ENCODE results near the gene RBBP9.
A peak's percentile ranks its signal among the peaks of the same experiment; 100 is the strongest.

Gene RBBP9

GRCh38 chr20:18496740-18497592 lies at the start of gene RBBP9:
TSS of gene RBBP9 (minus strand) at chr20:18497225. CDS start at chr20:18497167, 58 bp downstream.
- peak; percentile 6 for DNase-seq (ENCODE audit: low read depth, low spot score)
- TF ChIP-seq POLR2AphosphoS5 (IDR thresholded peaks at IDR 0.05; ENCODE audit: borderline replicate concordance, low read depth, low read length) = peak; percentile 85; the same call in 1 of the 2 replicates
- no peak for TF ChIP-seq FOXP2 (optimal IDR thresholded peaks at IDR 0.05; ENCODE audit: control extremely low read depth, extremely low read length, insufficient read depth)
- Histone ChIP-seq H3K27ac (peak within 1 kb of the TSS; percentile 74), H3K9me3 (ENCODE audit: low read depth, low read length) (no peaks in the 10 kb centered on the region), H3K4me3 (peak within 1 kb of the TSS; percentile 99), H3K9ac (ENCODE audit: insufficient read length) (peak within 1 kb of the TSS; percentile 78), H3K36me3 (ENCODE audit: insufficient read depth, low read length) (peaks cover 13% of the 10 kb centered on the region; the same call in 1 of the 2 replicates)

- H3K27ac ChIP-seq = no peak overlapping the region
- no peaks in the 10 kb centered on the region for H3K9me3 ChIP-seq (ENCODE audit: low read depth, low read length)
- peaks cover 30% of the 10 kb centered on the region for H3K36me3 ChIP-seq (ENCODE audit: insufficient read depth, low read length)
These were observed 48.5 kb upstream of the RBBP9 start for GRCh38 chr20:18545566-18545965.

DNA sequence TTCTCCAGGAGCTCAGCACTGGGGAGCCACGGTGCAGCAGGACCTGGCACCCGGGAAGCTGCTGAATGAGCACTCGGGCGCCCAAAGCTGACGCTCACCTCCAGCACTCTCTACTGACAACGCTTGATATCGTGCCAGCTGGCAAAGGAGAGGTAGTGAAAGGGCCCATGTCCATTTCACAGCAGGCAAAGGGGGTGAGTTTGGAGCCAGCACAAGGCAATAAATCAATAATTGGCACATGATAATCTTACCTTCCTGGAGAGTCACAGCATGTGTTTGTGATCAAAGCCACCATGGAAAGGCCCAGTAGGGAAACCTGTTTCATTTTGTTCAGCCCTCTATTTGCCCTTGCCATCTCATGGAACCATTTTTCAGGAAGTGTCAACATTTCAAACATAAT lies 46.9 kb upstream of the RBBP9 start:
- peaks cover 19% of the 10 kb centered on the region for H3K36me3 ChIP-seq (ENCODE audit: insufficient read depth, low read length)

More at GRCh38 chr20:18545566-18545965, 48.5 kb upstream of the RBBP9 start:
- Histone ChIP-seq H3K4me3 (no peak overlapping the region), H3K9ac (ENCODE audit: insufficient read length) (no peak overlapping the region)
- TF ChIP-seq FOXP2 (optimal IDR thresholded peaks at IDR 0.05; ENCODE audit: control extremely low read depth, extremely low read length, insufficient read depth) (no peak), POLR2AphosphoS5 (IDR thresholded peaks at IDR 0.05; ENCODE audit: borderline replicate concordance, low read depth, low read length) (no peak), EZH2 (IDR thresholded peaks at IDR 0.05) (no peak)
- DNase-seq (ENCODE audit: low read depth, low spot score) = no peak

DNA sequence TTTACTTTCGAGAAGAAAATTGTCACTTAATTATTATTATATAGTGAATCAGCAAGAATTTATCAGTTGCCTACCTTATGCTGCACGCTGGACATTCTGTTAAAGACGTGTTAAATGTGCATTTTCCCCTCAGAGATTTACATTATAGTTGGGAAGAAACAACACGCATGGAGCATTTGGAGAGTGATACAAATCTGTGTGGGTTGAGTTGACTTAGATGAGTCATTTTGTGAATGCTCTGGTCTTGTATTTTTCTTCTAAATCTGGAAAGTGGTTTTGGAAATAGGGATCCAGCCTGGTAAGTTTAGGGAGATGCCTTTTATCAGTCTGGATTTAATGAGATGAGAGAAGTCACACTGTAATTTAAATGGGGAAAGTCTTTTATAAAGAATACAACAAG lies 46.2 kb upstream of the RBBP9 start:
- no peak overlapping the region for H3K9ac ChIP-seq (ENCODE audit: insufficient read length)
- no peak for TF ChIP-seq EZH2 (IDR thresholded peaks at IDR 0.05)
- no peak for TF ChIP-seq FOXP2 (optimal IDR thresholded peaks at IDR 0.05; ENCODE audit: control extremely low read depth, extremely low read length, insufficient read depth)
- TF ChIP-seq POLR2AphosphoS5 (IDR thresholded peaks at IDR 0.05; ENCODE audit: borderline replicate concordance, low read depth, low read length) = no peak
- H3K4me3 ChIP-seq = no peak overlapping the region
- no peak overlapping the region for H3K27ac ChIP-seq
- DNase-seq (ENCODE audit: low read depth, low spot score) = no peak
- H3K36me3 ChIP-seq (ENCODE audit: insufficient read depth, low read length) = peaks cover 15% of the 10 kb centered on the region; the same call in 1 of the 2 replicates
- no peaks in the 10 kb centered on the region for H3K9me3 ChIP-seq (ENCODE audit: low read depth, low read length)

More for the DNA sequence above, 46.9 kb upstream of the RBBP9 start:
- H3K27ac ChIP-seq = no peak overlapping the region
- no peak overlapping the region for H3K4me3 ChIP-seq
- DNase-seq (ENCODE audit: low read depth, low spot score) = no peak
- H3K9me3 ChIP-seq (ENCODE audit: low read depth, low read length) = no peaks in the 10 kb centered on the region
- TF ChIP-seq POLR2AphosphoS5 (IDR thresholded peaks at IDR 0.05; ENCODE audit: borderline replicate concordance, low read depth, low read length) = no peak
- TF ChIP-seq FOXP2 (optimal IDR thresholded peaks at IDR 0.05; ENCODE audit: control extremely low read depth, extremely low read length, insufficient read depth) = no peak
- no peak for TF ChIP-seq EZH2 (IDR thresholded peaks at IDR 0.05)
- no peak overlapping the region for H3K9ac ChIP-seq (ENCODE audit: insufficient read length)

DNA sequence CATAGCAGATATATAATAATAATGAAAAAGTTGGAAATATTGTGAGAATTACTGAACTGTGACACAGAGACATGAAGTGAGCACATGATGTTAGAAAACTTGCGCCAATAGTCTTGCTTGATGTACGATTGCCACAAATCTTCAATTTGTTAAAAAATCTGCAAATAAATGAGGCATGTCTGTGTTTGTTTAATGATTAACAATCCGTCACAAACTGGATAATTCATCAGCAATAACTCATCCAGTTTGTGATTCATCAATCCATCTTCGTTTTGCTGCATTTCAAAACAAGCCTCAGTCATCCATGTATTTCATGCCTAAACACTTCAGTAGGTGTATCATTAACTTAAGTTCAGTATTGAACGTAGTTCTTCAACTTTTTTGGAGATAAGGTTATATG lies 44.7 kb upstream of the RBBP9 start:
- H3K36me3 ChIP-seq (ENCODE audit: insufficient read depth, low read length) = peaks cover 17% of the 10 kb centered on the region; the same call in 1 of the 2 replicates
- no peaks in the 10 kb centered on the region for H3K9me3 ChIP-seq (ENCODE audit: low read depth, low read length)
- no peak for DNase-seq (ENCODE audit: low read depth, low spot score)
- H3K27ac ChIP-seq = no peak overlapping the region
- no peak overlapping the region for H3K9ac ChIP-seq (ENCODE audit: insufficient read length)
- H3K4me3 ChIP-seq = no peak overlapping the region
- TF ChIP-seq POLR2AphosphoS5 (IDR thresholded peaks at IDR 0.05; ENCODE audit: borderline replicate concordance, low read depth, low read length) (no peak), FOXP2 (optimal IDR thresholded peaks at IDR 0.05; ENCODE audit: control extremely low read depth, extremely low read length, insufficient read depth) (no peak), EZH2 (IDR thresholded peaks at IDR 0.05) (no peak)

DNA sequence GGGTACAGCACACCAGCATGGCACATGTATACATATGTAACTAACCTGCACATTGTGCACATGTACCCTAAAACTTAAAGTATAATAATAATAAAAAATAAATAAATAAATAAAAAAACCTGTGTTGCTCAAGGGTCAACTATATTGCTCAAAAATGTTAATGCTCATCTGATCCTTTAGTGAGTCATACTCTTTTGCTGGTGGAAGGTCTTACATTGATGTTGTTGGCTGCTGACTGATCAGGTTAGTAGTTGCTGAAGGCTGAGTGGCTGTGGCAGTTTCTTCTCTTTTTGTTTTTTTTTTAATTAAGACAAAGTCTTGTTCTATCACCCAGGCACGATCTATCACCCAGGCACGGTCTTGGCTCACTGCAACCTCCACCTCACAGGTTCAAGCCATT lies 40.6 kb upstream of the RBBP9 start:
- peaks cover 35% of the 10 kb centered on the region for H3K36me3 ChIP-seq (ENCODE audit: insufficient read depth, low read length)
- DNase-seq (ENCODE audit: low read depth, low spot score) = no peak

GRCh38 chr20:18533978-18534644 lies 37.1 kb upstream of the RBBP9 start:
- no peak for TF ChIP-seq FOXP2 (optimal IDR thresholded peaks at IDR 0.05; ENCODE audit: control extremely low read depth, extremely low read length, insufficient read depth)
- H3K36me3 ChIP-seq (ENCODE audit: insufficient read depth, low read length) = peaks cover 65% of the 10 kb centered on the region

More for the DNA sequence above, 40.6 kb upstream of the RBBP9 start:
- H3K9ac ChIP-seq (ENCODE audit: insufficient read length) = no peak overlapping the region
- H3K4me3 ChIP-seq = no peak overlapping the region
- TF ChIP-seq EZH2 (IDR thresholded peaks at IDR 0.05) (no peak), POLR2AphosphoS5 (IDR thresholded peaks at IDR 0.05; ENCODE audit: borderline replicate concordance, low read depth, low read length) (no peak), FOXP2 (optimal IDR thresholded peaks at IDR 0.05; ENCODE audit: control extremely low read depth, extremely low read length, insufficient read depth) (no peak)
- no peak overlapping the region for H3K27ac ChIP-seq
- no peaks in the 10 kb centered on the region for H3K9me3 ChIP-seq (ENCODE audit: low read depth, low read length)

DNA sequence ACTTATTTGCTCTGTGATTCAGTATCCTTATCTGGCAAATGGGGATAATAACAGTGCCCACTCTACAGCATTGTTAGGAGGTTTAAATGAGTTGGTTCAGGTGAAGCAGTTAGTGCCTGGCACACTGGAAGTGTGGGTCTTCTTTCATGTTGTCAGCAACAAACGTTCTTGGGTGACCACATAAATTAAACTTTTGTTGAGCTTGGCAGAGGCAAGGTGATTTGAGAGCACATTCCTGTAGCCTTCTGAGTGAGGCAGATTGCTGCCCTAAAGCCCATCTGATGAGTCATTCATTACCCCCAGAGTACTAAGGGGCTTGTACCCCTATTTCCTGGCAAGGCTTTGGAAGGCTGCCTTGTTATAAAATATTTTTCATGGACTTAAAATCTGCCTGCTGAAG lies 36.5 kb upstream of the RBBP9 start:
- no peak overlapping the region for H3K4me3 ChIP-seq
- H3K36me3 ChIP-seq (ENCODE audit: insufficient read depth, low read length) = peaks cover 71% of the 10 kb centered on the region
- no peak overlapping the region for H3K9ac ChIP-seq (ENCODE audit: insufficient read length)
- no peaks in the 10 kb centered on the region for H3K9me3 ChIP-seq (ENCODE audit: low read depth, low read length)
- no peak for DNase-seq (ENCODE audit: low read depth, low spot score)
- no peak for TF ChIP-seq EZH2 (IDR thresholded peaks at IDR 0.05)
- no peak for TF ChIP-seq POLR2AphosphoS5 (IDR thresholded peaks at IDR 0.05; ENCODE audit: borderline replicate concordance, low read depth, low read length)
- TF ChIP-seq FOXP2 (optimal IDR thresholded peaks at IDR 0.05; ENCODE audit: control extremely low read depth, extremely low read length, insufficient read depth) = no peak
- no peak overlapping the region for H3K27ac ChIP-seq

More at GRCh38 chr20:18533978-18534644, 37.1 kb upstream of the RBBP9 start:
- DNase-seq (ENCODE audit: low read depth, low spot score) = no peak
- Histone ChIP-seq H3K9me3 (ENCODE audit: low read depth, low read length) (no peaks in the 10 kb centered on the region), H3K9ac (ENCODE audit: insufficient read length) (no peak overlapping the region), H3K4me3 (no peak overlapping the region), H3K27ac (no peak overlapping the region)
